HG03108 (cell line): Measurements from ENCODE around the gene CBARP.

Experiments used
- ATAC-seq: cut with Tn5 transposase; IDR thresholded peaks from one replicate; pipeline ENCODE4 v1.9.1; 2021; ENCODE audit warnings: moderate library complexity; ENCODE audit not compliant: unreplicated experiment

Gene CBARP

DNA sequence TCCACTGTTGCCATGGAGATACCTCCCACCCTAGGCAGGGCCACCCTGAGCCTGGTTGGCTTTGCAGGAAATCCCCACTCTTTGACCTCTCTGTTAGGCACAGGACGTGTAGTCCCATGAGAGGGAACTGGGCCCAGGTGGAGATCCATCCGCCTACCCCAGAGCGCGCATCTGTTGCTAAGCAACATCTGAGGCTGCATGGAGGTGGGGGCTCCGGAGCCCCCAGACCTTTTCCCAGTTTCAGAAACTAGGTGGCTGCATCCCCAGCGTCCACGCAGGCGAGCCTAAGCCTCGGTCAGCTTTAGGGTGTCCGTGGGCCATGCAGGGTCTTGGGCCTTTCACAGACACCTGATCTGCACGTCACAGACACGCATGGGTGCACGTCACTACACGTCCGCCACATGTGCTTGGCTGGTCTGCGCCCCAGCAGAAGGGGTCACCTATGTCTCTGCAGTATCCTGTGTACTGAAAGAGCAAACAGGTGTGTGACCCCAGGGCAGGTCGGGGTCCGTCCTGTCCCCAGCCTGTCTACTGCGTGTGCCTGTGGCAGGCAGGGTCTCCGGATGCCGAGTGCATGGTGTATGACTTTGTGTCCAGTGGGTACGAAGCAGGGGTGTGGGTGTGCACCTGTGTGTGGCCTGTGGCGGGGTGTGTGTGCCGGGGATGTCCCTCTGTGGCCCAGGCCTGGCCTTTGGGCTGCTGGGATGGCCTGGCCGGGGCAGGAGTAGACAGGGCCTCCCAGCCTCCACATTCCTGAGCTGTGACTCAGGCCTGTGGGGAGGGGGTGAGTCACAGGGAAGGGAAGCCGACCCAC, 27.2 kb upstream of the CBARP start:
- ATAC-seq = no peak

DNA sequence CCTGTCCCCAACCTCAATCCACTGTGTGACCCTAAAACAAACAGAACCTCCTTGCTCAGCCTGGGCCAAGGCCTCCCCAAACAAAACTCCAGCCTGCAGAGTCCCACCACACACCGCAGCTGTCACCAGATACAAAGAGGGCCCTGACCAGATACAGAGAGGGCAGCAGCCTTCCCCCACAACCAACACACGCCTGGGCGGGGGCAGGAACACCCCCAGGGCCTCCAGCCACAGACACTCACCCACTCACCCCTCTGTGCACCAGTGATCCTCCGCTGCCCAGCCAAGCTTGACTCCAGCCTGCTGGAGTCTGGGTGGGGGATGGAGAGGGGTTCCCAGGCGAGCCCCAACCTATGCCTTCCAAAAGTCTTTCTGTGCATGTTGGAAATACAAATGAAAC, 25.4 kb upstream of the CBARP start:
- ATAC-seq = no peak

DNA sequence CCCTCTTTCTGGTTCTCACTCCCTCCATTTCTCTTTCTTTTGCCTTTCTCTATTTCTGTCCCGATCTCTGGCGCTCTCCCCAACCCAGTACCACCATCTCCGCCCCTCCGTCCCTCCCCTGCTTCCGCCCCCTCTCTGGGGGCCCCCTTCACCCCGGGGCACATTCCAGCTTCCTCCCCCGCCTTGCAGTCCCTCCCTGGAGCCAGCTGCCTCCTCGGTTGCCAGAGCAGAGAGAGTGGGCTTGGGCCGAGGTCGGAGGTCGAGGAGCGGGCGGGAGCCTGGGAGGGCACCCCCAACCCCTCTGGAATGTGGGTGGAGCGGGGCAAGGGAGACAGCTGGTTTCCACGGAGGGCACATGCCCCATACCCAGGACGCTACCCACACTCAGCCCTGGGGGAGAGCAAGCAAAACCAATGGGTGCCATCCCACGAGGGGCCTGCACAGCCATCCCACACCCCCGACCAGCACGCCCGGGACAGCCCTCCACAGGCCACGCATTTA, 24.9 kb upstream of the CBARP start:
- ATAC-seq = no peak

DNA sequence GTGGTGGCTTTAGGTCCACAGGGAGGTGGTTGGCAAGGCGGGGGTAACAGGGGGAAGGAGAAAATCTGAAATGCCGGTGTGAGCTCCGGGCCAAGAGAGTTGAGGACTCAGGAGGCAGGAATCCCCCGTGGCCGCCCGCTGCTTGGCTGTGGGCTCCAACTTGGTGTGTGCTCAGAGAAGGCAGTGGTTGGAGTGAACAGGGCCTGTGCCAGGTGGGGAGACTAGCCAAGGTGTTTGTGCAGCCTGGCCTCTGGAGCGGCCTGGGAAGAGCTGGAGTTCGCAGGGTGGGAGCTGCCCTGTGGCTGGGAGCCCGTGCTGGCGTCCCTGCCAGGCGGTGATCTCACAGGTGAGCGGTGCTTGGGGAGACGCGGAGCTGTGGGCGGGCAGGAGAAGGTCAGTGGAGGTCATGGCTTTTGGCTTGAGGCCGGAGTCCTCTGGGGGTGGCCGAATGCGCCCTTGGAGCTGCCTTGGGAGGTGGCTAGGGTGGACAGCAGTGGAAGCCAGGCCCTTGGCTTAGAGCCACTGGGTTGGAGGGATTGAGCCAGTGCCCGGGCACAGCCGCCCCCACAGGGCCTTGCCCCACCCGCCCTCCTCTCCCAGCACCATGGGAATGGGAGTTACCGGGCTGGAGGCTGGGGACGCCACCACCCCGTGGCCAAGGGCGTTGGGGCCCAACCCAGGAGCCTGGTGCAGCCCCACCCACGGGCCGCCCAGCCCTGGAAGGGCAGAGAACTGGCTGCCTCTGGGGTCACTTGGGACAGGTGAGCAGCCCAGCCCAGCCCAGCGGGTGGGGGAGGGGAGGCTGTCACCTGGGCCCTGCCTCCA, 24.2 kb upstream of the CBARP start:
- ATAC-seq = no peak

DNA sequence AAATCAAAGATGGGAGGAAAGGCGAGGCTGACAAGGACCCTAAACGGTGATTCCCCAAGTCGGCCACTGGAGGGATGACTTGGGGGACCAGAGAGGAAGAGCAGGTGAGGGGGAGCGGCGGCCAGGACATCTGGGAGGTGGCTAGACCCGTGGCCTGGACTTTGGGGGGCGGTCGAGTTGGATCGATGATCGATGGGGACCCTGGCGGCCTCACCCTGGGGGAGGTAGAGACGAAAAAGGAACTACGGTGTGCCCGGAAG, 23.7 kb upstream of the CBARP start:
- no peak for ATAC-seq

DNA sequence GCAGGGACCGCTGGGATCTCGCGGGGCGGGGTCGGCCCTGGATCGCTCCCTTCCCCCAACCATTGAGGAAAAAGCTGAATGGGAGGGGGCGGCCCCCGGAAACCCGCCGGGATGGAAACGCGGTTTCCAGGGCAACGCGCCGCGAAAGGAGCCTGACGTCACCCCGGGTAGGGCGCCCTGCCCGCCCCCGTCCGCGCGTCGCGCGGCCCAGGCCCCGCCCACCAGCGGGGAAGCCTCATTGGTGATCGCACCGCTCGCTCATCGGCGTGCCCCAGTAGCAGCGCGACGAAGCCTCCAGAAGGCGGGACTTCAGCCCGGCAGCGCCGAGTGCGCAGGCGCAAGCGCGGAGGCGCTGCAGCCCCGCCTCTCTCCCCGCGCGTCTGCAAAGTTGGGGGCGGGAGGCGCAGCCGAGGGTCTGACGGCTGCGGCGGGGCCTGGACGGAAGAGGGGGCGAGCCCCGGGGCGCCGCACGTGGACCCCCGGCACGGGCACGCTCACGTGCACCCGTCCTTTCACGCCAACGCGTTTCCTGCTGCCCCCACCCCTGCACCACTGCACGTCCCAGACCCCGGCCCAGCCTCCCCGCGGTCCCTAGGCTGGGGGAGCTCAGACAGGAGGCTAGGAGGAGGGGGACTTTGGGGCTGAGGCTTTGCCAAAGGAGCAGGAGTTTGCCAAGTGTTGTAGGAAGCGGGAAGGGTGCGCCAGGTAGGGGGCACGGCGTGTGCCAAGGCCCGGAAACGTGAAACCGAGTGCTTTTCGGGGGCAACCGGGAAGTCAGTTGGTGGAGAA, 23.1 kb upstream of the CBARP start:
- peak; percentile 29 for ATAC-seq

DNA sequence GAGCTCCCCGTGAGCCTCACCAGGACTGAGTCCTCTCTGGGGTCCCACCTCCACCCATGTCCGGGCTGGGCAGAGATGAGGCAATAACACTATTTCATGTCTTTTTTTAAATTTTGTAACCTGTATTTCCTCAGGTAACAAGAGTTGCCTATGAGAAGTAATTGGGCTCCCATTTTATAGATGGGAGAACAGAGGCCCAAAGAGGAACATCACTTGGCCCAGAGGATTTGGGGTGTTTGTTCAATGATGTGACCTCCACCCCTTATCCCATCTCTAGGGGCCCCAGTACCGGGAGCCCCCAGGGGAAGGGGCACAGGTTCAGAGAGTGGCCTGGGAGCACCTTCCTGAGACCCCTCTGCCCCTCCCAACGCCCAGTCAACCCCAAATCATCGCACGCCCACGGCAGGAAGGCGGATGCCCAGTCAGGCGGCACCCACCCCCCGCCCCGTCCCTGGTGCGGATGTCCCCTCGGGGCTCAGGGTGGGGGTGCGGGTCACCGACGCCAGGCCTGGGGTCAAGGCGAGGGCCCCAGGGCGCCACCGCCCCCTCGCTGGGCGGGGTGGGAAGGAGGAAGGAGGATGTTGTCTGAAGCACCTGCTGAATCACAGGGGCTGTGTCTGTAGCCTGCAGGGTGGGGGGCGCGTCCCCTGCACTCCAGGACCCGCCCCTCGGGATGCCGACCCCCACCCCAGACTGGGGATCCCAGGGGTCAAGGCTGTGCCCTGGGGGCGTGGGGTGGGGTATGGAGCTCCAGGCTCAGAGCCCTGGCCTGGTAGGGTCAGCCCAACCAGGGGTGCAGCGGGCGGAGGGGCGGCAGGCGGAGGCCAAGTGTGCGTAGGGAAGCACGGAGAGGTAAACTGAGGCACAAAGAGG, 22.3 kb upstream of the CBARP start:
- ATAC-seq = peak; percentile 7

DNA sequence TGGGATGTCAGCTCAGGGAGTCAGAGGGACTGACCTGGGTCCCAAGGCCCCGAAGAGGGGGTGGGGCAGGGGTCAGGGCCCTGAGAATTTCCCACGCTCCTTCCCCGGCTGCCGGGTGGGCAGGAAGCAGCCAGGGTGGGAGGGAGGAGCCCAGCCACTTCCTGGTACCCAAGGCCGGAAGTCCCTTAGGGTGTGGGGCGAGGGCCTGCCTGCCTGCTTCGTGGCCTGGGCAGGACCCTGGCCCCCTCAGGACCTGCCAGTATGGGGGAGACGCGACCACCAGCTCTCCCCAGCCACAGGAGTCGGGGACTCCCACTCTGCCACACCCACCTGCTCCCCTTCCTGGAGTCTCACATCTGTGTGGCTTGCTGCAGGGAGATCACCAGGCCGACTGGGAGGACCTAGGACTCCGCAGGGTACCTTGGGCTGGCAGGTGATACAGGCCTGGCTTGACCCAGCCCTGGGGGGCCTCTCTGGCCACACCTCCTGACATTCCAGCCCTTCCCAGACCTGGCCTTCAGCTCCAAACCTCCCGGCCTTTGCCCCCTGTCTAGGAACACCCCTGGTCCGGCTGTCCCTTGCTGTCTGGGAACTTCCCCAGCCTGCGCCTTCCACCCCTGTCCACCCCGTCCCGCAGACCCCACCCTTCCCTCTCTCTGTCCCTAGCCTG, 21.5 kb upstream of the CBARP start:
- ATAC-seq = peak; percentile 22

DNA sequence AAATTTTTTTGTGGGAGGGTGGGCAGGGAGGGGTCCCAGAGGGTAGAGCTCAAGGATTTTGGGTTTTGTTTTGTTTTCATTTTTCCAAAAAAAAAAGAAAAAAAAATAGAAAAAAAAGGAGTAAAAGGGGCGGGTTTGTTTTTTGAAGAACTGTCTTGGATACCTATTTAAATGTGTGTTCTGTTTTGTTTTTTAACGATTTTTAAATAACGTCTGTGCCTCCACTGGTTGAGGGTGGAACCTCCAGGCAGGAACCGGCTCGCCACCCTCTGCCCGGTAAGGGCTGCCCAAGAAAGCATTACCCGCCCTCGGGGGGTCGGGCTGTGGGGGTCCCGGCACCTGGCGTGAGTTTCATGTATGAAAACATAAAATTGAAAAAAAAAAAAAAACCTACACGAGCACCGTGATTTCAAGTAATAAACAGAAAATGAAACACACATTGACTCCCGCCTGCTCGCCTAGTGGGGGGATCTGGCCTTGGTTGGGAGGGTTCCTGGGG, 21.0 kb upstream of the CBARP start:
- ATAC-seq = no peak

DNA sequence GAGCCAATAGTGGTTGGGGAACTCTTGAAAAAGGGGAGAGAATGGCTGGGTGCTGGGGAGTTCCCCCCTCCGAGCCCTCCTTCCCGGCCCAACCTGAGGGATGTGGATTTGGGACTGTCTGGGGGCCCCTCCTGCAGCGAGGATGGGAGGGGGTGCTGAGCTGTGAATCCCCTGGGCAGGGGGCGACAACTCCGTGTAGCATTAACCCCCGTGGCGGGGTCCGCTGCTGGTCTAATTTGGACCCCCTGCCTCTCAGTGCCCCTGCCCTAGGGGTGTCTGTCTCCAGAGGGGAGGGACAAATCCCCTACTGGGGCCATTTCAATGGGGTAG, 20.3 kb upstream of the CBARP start:
- no peak for ATAC-seq

DNA sequence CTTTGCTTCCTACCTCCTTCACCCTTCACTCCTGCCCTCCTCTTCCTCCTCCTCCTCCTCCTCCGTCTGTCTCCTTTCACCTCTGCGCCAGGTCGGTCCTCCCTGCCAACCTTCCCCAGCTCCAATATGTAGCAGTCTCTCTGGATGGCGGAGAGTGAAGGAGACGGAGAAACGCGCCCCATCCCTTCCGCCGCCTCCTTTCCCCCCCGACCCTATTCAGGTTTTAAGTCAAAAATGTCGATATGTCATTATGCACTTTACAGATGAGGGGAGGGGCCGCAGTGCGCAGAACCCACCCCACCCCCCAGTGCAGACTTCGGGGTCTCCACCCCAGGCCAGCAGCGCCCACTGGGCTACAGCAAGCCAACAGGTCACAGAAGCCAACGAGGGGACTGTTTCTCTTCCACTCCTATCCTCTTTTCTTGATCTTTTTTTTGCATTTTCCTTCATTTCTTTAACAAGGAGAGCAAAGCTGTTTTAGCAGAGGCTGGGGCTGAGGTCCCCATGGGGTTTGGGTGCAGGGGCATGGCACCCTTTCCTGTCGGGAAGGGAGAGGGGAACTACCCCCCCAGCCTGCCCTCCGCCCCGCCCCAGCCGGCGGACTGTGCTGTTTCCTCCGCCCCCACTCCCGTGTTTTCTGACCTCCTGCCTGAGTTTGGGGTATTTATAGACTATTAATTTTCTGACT, 19.8 kb upstream of the CBARP start:
- ATAC-seq = no peak

DNA sequence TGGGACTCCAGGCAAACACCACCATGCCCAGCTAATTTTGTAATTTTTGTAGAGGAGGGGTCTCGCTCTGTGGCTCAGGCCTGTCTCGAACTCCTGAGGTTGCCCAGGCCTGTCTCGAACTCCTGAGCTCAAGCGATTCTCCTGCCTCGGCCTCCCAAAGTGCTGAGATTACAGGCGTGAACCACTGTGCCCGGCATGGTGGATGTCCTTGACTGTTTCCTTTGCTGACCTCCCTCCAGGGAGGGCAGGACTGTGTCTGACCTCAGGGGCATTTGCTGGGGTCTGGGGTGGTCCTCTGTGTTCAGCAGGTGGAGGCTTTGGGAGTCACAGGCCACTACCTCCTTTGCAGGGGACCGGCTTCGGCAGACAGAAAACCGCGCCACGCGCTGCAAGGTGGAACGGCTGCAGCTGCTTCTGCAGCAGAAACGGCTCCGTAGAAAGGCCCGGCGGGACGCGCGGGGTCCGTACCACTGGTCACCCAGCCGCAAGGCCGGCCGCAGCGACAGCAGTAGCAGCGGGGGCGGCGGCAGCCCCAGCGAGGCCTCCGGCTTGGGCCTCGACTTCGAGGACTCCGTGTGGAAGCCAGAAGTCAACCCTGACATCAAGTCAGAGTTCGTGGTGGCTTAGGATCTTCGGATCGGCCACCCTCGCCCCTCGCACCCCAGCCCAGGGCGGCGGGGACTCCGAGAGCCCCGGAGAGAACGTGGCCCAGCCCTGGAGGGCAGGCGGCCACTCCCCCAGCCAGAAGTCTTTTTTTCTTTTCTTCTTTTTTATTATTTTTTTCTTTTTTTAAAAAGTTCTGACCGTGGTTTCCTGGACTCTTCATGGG, 19.1 kb upstream of the CBARP start:
- ATAC-seq = no peak

DNA sequence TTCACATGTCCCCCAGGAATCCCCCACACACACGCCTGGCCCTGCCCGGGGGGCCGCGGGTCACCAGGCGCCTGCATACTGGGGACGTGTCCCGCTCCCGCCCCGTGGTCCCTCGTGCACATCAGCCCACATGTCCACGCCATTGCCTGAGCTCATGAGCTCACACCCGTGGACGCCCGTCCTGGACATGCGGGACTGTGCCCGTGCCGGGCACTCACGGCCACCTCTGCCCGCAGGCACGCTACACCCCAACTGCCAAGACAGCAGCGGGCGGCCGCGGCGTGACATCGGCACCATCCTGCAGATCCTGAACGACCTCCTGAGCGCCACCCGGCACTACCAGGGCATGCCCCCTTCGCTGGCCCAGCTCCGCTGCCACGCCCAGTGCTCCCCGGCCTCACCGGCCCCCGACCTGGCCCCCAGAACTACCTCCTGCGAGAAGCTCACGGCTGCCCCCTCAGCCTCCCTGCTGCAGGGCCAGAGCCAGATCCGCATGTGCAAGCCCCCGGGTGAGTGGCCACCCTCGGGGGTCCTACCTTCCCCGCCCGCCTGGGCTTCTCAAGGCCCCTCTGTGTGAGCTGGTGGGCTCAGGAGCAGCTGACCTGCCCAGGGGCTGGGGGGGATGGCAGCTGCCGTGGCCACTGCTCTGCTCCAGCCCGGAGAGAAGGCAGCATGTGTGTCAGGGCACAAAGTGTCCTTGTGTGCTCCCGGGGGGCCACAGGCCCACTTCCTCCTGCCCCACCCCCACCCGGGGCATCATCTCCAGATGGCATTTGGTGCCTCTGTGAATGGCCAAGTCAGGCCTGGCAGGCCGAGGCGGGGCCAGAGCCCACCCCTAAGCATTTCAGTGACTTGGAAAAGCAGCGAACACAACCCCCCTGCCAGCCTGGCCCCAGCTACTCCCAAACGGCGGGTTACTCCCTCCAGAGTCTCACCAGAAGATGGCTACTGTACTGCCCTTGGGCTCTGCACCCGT, 17.7 kb upstream of the CBARP start:
- ATAC-seq = no peak

DNA sequence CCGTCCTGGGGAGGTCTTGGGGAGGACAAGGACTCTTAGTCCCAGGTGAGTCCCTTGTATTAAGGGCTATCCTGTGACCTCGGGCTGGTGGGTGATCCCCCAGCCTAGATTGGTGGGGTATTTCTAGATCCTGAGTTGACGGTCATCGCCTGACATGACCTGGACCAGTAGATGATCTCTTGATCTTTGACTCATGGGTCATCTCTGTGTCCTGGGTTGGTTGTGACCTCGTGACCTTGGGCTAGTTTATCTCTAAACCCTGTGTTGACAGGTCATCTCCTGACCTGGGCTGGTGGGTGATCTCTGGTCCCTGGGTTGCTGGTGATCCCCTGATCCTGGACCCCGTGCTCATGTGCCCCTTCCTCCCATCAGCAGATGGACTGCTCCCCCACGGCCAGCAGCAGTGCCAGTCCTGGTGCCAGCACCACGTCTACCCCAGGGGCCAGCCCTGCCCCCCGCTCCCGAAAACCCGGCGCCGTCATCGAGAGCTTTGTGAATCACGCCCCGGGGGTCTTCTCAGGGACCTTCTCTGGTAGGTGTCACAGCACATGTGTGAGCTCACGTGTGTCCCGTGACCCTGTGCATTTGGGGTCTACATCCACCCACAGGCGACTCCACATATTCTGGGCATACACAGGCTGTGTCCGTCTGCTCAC, 16.9 kb upstream of the CBARP start:
- no peak for ATAC-seq

DNA sequence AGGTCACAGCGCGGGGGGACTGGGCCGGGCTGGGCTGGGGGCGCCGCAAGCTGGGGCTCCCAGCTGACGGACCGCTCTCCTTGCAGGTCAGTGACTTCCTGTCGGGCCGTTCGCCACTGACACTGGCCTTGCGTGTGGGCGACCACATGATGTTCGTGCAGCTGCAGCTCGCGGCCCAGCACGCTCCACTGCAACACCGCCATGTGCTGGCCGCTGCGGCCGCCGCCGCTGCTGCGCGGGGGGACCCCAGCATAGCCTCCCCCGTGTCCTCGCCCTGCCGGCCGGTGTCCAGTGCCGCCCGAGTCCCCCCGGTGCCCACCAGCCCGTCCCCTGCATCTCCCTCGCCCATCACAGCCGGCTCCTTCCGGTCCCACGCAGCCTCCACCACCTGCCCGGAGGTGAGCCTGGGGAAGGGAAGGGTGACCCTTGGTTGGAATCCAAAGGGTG, 16.3 kb upstream of the CBARP start:
- no peak for ATAC-seq

DNA sequence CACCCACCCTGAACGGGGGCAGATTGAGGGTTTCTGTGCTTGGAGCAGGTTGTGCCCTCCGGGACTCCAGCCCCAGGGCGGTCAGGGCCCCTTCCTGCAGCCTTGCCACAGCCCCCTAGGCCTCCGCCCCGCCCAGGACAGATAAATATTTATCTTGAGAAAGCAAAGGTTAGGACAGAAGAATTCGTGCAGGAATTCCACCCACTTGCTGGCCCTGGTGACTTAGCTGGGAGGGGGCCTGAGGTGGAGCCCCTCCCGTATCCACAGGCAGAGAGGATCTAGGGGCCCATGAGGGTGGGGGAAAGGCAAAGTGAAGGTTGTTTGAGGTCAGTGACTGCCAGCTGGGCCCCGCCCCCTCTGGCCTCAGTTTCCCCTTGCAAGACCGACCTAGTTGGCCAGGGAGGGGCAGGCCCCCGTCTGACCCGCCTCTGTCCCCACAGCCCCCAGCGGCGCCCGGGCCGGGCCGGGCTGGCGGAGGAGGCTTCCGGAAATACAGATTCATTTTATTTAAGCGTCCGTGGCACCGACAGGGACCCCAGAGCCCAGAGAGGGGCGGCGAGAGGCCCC, 15.8 kb upstream of the CBARP start:
- no peak for ATAC-seq
